ENCODE measurements around the gene PRPH. TPM values are rescaled to one million over a fixed set of nuclear protein-coding genes. Genes with fewer than 3 reads are reported as not detected.

Gene PRPH
- polyA plus RNA-seq, 3 donors: not detected

DNA sequence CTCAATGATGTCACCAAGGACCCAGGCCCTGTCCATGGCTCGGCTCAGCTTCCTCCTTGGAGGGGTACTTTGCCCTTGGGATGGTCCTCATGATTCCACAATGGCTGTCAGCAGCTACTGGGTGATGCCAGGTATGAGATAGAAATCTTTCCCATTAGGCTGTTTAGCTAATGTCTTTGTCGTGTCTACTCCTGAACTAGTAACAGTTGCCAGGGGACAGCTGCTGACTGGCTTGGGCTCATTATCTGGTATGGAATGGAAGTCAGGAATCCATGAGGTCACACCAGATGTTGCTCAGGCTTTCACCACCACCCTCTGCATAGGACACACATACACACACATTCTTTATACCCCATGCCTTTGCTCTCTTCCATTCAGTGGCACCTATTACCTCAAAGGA, 9.2 kb downstream of the PRPH start:
- DNase-seq: no peak
- peaks cover 6% of the 10 kb centered on the region for H3K4me1 Mint-ChIP-seq
- WGBS (ENCODE audit: insufficient coverage): 100% methylated on average over 1 of the region's 2 CpGs

DNA sequence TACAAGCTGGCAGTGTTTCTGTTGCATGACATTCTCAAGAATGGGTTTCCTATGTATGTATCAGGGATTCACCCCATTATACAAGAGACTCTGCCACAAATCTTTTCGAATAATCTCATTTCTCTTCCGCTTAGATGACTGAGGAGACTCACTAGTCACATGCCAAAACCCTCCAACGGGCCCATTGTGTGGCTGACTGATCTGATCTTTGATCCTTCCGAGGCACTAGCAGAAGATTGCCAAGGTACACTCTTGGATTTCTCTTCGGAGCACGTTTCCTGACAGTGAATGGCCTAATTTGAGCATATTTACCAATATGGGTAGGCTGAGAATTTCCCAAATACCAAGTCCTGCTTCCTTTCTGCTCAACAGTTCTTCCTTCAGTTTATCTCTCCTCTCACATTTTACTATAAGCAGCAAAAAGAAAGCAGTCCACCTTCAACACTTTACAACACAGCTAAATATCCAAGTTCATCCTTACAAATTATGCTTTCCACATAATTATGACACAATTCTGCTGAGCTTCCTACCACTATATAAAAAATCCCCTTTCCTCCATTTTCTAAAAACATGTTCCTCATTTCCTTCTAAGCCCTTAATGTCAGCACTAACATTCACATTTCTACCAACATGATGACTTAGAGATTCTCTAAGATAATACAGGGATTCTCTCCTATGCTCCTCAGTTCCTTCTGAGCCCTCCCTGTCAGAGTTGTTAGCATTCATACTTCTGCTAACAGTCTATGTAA, 11.0 kb downstream of the PRPH start:
- no peaks in the 10 kb centered on the region for H3K79me2 ChIP-seq (ENCODE audit: insufficient read depth, low read length)
- peaks cover 2 to 20% of the 10 kb centered on the region in 2 donors for H3K27me3 ChIP-seq (ENCODE audit: control insufficient read depth in 2 of 2, insufficient read depth in 2 of 2, low read length in 2 of 2)
- H3K4me3 Mint-ChIP-seq: no peak overlapping the region
- H3K9me3 ChIP-seq (replicated peaks in 1 of 2; ENCODE audit: control insufficient read depth in 1 of 2, insufficient read depth in 1 of 2, low read length in 2 of 2): no peaks in the 10 kb centered on the region
- peak in 2 of 3 donors; percentile 27 to 58 for DNase-seq
- no peaks in the 10 kb centered on the region for H3K4me1 ChIP-seq (ENCODE audit: control insufficient read depth in 1 of 2, insufficient read depth in 2 of 2, low read length in 2 of 2)
- H3K4me2 ChIP-seq (replicated peaks; ENCODE audit: extremely low read depth, low read length, poor library complexity, severe bottlenecking): no peak overlapping the region
- whole genome bisulfite sequencing (ENCODE audit: insufficient coverage): 93% methylated on average over 2 of the region's 6 CpGs
- no peaks in the 10 kb centered on the region for H4K20me1 ChIP-seq (ENCODE audit: insufficient read depth, low read length)
- H3K27me3 Mint-ChIP-seq (ENCODE audit: low read depth in 3 of 3): peaks cover 14 to 29% (median 25%) of the 10 kb centered on the region in 3 donors
- H3K27ac Mint-ChIP-seq: peak overlapping the region in 1 of 7 donors; percentile 7
- TF ChIP-seq CTCF (IDR thresholded peaks at IDR 0.05): no peak
- H3K4me1 Mint-ChIP-seq: peaks cover 6% of the 10 kb centered on the region
- H3K27ac ChIP-seq (ENCODE audit: low read depth in 1 of 2, low read length in 2 of 2): no peak overlapping the region
- H2AFZ ChIP-seq (ENCODE audit: insufficient read depth, low read depth, low read length, poor library complexity, severe bottlenecking): peak overlapping the region; percentile 63
- H3K9ac ChIP-seq (ENCODE audit: insufficient read depth, low read length, poor library complexity, severe bottlenecking): no peak overlapping the region
- intact Hi-C loops (cut with micrococcal nuclease): no loop called here
- H3K36me3 ChIP-seq (replicated peaks in 1 of 2; ENCODE audit: control insufficient read depth in 1 of 2, insufficient read depth in 2 of 2, low read length in 2 of 2): no peaks in the 10 kb centered on the region
- H3K4me3 ChIP-seq (replicated peaks in 1 of 3; ENCODE audit: low read depth in 2 of 3, low read length in 3 of 3): no peak overlapping the region
- H3K36me3 Mint-ChIP-seq: no peaks in the 10 kb centered on the region
- peaks cover 0 to 1% (median 0%) of the 10 kb centered on the region in 7 donors for H3K9me3 Mint-ChIP-seq

More for the DNA sequence above, 9.2 kb downstream of the PRPH start:
- Histone ChIP-seq H3K9ac (ENCODE audit: insufficient read depth, low read length, poor library complexity, severe bottlenecking) (no peak overlapping the region), H3K36me3 (replicated peaks in 1 of 2; ENCODE audit: control insufficient read depth in 1 of 2, insufficient read depth in 2 of 2, low read length in 2 of 2) (no peaks in the 10 kb centered on the region), H3K27ac (ENCODE audit: low read depth in 1 of 2, low read length in 2 of 2) (no peak overlapping the region), H3K4me1 (ENCODE audit: control insufficient read depth in 1 of 2, insufficient read depth in 2 of 2, low read length in 2 of 2) (no peaks in the 10 kb centered on the region), H3K9me3 (replicated peaks in 1 of 2; ENCODE audit: control insufficient read depth in 1 of 2, insufficient read depth in 1 of 2, low read length in 2 of 2) (no peaks in the 10 kb centered on the region), H3K4me3 (replicated peaks in 1 of 3; ENCODE audit: low read depth in 2 of 3, low read length in 3 of 3) (no peak overlapping the region), H3K27me3 (ENCODE audit: control insufficient read depth in 2 of 2, insufficient read depth in 2 of 2, low read length in 2 of 2) (peaks cover 0 to 17% of the 10 kb centered on the region in 2 donors), H3K79me2 (ENCODE audit: insufficient read depth, low read length) (no peaks in the 10 kb centered on the region), H2AFZ (ENCODE audit: insufficient read depth, low read depth, low read length, poor library complexity, severe bottlenecking) (no peak overlapping the region), H3K4me2 (replicated peaks; ENCODE audit: extremely low read depth, low read length, poor library complexity, severe bottlenecking) (no peak overlapping the region), H4K20me1 (ENCODE audit: insufficient read depth, low read length) (no peaks in the 10 kb centered on the region)
- H3K36me3 Mint-ChIP-seq: no peaks in the 10 kb centered on the region
- TF ChIP-seq CTCF (IDR thresholded peaks at IDR 0.05): no peak
- H3K4me3 Mint-ChIP-seq: no peak overlapping the region
- intact Hi-C loops (cut with micrococcal nuclease): no loop called here
- no peak overlapping the region for H3K27ac Mint-ChIP-seq
- peaks cover 0 to 3% (median 0%) of the 10 kb centered on the region in 7 donors for H3K9me3 Mint-ChIP-seq
- H3K27me3 Mint-ChIP-seq (ENCODE audit: low read depth in 3 of 3): peaks cover 15 to 35% (median 26%) of the 10 kb centered on the region in 3 donors
